SK-N-SH (cell line): Measurements from ENCODE around the gene KRT32. TPM values are rescaled to one million over a fixed set of nuclear protein-coding genes. Genes with fewer than 3 reads are reported as not detected.

Experiments
- CTCF ChIA-PET: fragments of 300-600, 350-600 bp; formaldehyde crosslinking; extraction: SDS; loops from one replicate; lab custom pipeline; 2021; lab: Yijun Ruan, JAX
- POLR2A ChIA-PET: fragments of 350-600 bp; sonication (Branson Sonifier 250); formaldehyde crosslinking; extraction: SDS; loops from one replicate; lab custom pipeline; 2020; ENCODE audit warnings: antibody characterized with exemption, inconsistent platforms; lab: Yijun Ruan, JAX
- DNase-seq: peaks from one replicate; pipeline ENCODE4 v3.0.0; 2012
- H2AFZ ChIP-seq: fragments of 200-600 bp; sonication (generic); 2 replicates; pipeline ENCODE4 v1.8.1; 2016; ENCODE audit warnings: antibody characterized with exemption, mild to moderate bottlenecking, low read depth
- H3F3A ChIP-seq: fragments of 200-600 bp; sonication (generic); replicated peaks from 2 replicates; pipeline ENCODE3; 2016; ENCODE audit warnings: antibody characterized with exemption, mild to moderate bottlenecking; ENCODE audit not compliant: insufficient read depth
- H3K27ac ChIP-seq, 2 experiments: fragments of 200-500 bp in 1 of 2; fragments of 200-600 bp in 1 of 2; sonication (Bioruptor generic) in 1 of 2; sonication (generic), shearing (Covaris generic) in 1 of 2; 2 replicates each; pipeline versions ENCODE4 v1.5.1 to v1.6.1; 2014 to 2016; ENCODE audit warnings: low read depth in 2 of 2, inconsistent platforms in 1 of 2, low read length in 1 of 2, mild to moderate bottlenecking in 1 of 2, mixed read lengths in 1 of 2
- H3K27me3 ChIP-seq: fragments of 200-600 bp; sonication (generic), shearing (Covaris generic); 2 replicates; pipeline ENCODE4 v1.6.1; 2016; ENCODE audit warnings: mixed run types; ENCODE audit not compliant: insufficient read depth
- H3K36me3 ChIP-seq, 2 experiments: fragments of 200-500 bp in 1 of 2; fragments of 200-600 bp in 1 of 2; sonication (Bioruptor generic) in 1 of 2; sonication (generic) in 1 of 2; replicated peaks in 1 of 2; 2 replicates each; pipeline versions ENCODE3 to v1.5.1; 2014 to 2016; ENCODE audit warnings: low read length in 1 of 2, mild to moderate bottlenecking in 1 of 2; ENCODE audit not compliant: insufficient read depth in 2 of 2, control insufficient read depth in 1 of 2
- H3K4me1 ChIP-seq, 2 experiments: fragments of 200-500 bp in 1 of 2; fragments of 200-600 bp in 1 of 2; sonication (Bioruptor generic) in 1 of 2; sonication (generic), shearing (Covaris generic) in 1 of 2; 2 replicates each; pipeline versions ENCODE4 v1.5.1 to v1.6.1; 2014 to 2016; ENCODE audit warnings: low read depth in 1 of 2, low read length in 1 of 2, mixed run types in 1 of 2; ENCODE audit not compliant: insufficient read depth in 2 of 2, control insufficient read depth in 1 of 2
- H3K4me2 ChIP-seq: fragments of 200-600 bp; sonication (generic), shearing (Covaris generic); 2 replicates; pipeline ENCODE4 v1.6.1; 2017; ENCODE audit warnings: mixed run types
- H3K4me3 ChIP-seq, 2 experiments: fragments of 200-500 bp in 1 of 2; fragments of 200-600 bp in 1 of 2; sonication (Bioruptor generic) in 1 of 2; sonication (generic), shearing (Covaris generic) in 1 of 2; 2 replicates each; pipeline versions ENCODE4 v1.5.1 to v1.8.1; 2014 to 2016; ENCODE audit warnings: low read depth in 2 of 2, inconsistent platforms in 1 of 2, low read length in 1 of 2, mild to moderate bottlenecking in 1 of 2, mixed read lengths in 1 of 2, moderate library complexity in 1 of 2
- H3K79me2 ChIP-seq: fragments of 200-600 bp; sonication (generic); 2 replicates; pipeline ENCODE4 v1.8.1; 2017; ENCODE audit warnings: mild to moderate bottlenecking; ENCODE audit not compliant: insufficient read depth
- H3K9ac ChIP-seq: fragments of 200-600 bp; sonication (generic); 2 replicates; pipeline ENCODE4 v1.6.1; 2017; ENCODE audit warnings: mixed run types
- H3K9me2 ChIP-seq: fragments of 200-600 bp; sonication (generic); 2 replicates; pipeline ENCODE4 v1.6.1; 2017; ENCODE audit warnings: mixed run types
- H3K9me3 ChIP-seq: fragments of 200-600 bp; sonication (generic); 2 replicates; pipeline ENCODE4 v1.6.1; 2017; ENCODE audit warnings: mixed run types, mild to moderate bottlenecking, moderate library complexity
- H4K20me1 ChIP-seq: fragments of 200-600 bp; sonication (generic); 2 replicates; pipeline ENCODE4 v1.6.1; 2017; ENCODE audit warnings: mild to moderate bottlenecking, mixed run types; ENCODE audit not compliant: insufficient read depth
- CTCF ChIP-seq: fragments of 200-600 bp; sonication (generic); IDR thresholded peaks from 2 replicates; pipeline ENCODE4 v1.6.1; 2017; ENCODE audit warnings: antibody characterized with exemption, mild to moderate bottlenecking, moderate library complexity
- ELF1 ChIP-seq: IDR thresholded peaks from 2 replicates; pipeline ENCODE4 v1.4.0; 2012
- EZH2phosphoT487 ChIP-seq: fragments of 200-600 bp; sonication (generic); IDR thresholded peaks from 2 replicates; pipeline ENCODE4 v1.6.1; 2017; ENCODE audit warnings: low read depth, mixed run types, mild to moderate bottlenecking, antibody characterized with exemption, moderate library complexity, borderline replicate concordance
- FOSL2 ChIP-seq: IDR thresholded peaks from 2 replicates; pipeline ENCODE4 v1.4.0; 2012; ENCODE audit warnings: low read depth, mild to moderate bottlenecking, moderate library complexity, borderline replicate concordance
- GABPA ChIP-seq: IDR thresholded peaks from 2 replicates; pipeline ENCODE4 v1.4.0; 2012; ENCODE audit warnings: low read depth, mild to moderate bottlenecking
- IRF3 ChIP-seq: fragments of 150-350 bp; IDR thresholded peaks from 2 replicates; pipeline ENCODE4 v1.6.1; 2016; ENCODE audit warnings: mild to moderate bottlenecking, low read depth, low read length
- NFIC ChIP-seq: IDR thresholded peaks from 2 replicates; pipeline ENCODE4 v1.4.0; 2012; ENCODE audit warnings: borderline replicate concordance
- POLR2AphosphoS5 ChIP-seq: IDR thresholded peaks from 2 replicates; pipeline ENCODE4 v1.6.1; 2012; ENCODE audit warnings: low read depth, low read length
- RAD21 ChIP-seq: IDR thresholded peaks from 2 replicates; pipeline ENCODE4 v1.6.1; 2012; ENCODE audit warnings: mild to moderate bottlenecking, low read length
- REST ChIP-seq: IDR thresholded peaks from 2 replicates; pipeline ENCODE4 v1.6.1; 2012; ENCODE audit warnings: mild to moderate bottlenecking, low read depth, low read length, moderate library complexity
- TCF12 ChIP-seq: IDR thresholded peaks from 2 replicates; pipeline ENCODE4 v1.4.0; 2012
- YY1 ChIP-seq: IDR thresholded peaks from 2 replicates; pipeline ENCODE4 v1.4.0; 2012; ENCODE audit warnings: low read depth, mild to moderate bottlenecking
- WGBS: methylation state at CpG from one replicate; pipeline ENCODE4 v1.1.6; 2017; ENCODE audit warnings: low lambda C conversion rate; 5-methylcytosine and 5-hydroxymethylcytosine counted together
- polyA plus RNA-seq, 3 experiments: library from polyadenylated mRNA; depleted of rRNA; stranded (reverse); fragments of >200 nt; gene quantifications; 2 replicates each; pipeline ENCODE4 v1.2.3, GENCODE V29; 2012

KRT32 gene
- polyA plus RNA-seq, 1 of the 3 experiments (the other 2 are of a cell fraction) = not detected

GRCh38 chr17:41462705-41463104, 4.5 kb downstream of the KRT32 start:
- no peak overlapping the region for H3K9ac ChIP-seq
- DNase-seq = no peak
- H3K36me3 ChIP-seq = no peaks in the 10 kb centered on the region
- H2AFZ ChIP-seq = no peak overlapping the region
- no peak overlapping the region for H3K4me3 ChIP-seq
- no peaks in the 10 kb centered on the region for H3K79me2 ChIP-seq
- peaks cover 11 to 17% of the 10 kb centered on the region in 2 experiments; a peak in 2 of 4 replicates for H3K4me1 ChIP-seq
- WGBS = 81% methylated on average over 14 of the region's 15 CpGs
- H3K4me2 ChIP-seq = no peak overlapping the region
- no peaks in the 10 kb centered on the region for H3K27me3 ChIP-seq
- H3K9me2 ChIP-seq = no peaks in the 10 kb centered on the region
- H4K20me1 ChIP-seq = no peaks in the 10 kb centered on the region
- no peaks in the 10 kb centered on the region for H3K9me3 ChIP-seq
- POLR2A ChIA-PET = no interaction called here
- no peak for TF ChIP-seq GABPA
- TF ChIP-seq CTCF = no peak
- TF ChIP-seq RAD21 = no peak
- TF ChIP-seq ELF1 = no peak
- TF ChIP-seq TCF12 = no peak
- TF ChIP-seq FOSL2 = no peak
- TF ChIP-seq EZH2phosphoT487 = no peak
- TF ChIP-seq IRF3 = no peak
- TF ChIP-seq NFIC = no peak
- no peak for TF ChIP-seq POLR2AphosphoS5
- no peak for TF ChIP-seq REST
- CTCF ChIA-PET = interaction anchor here (1.9 kb wide), 1 partner anchor 186 kb away, joined by 5 read pairs; no protein-coding TSS in a partner anchor
- no peaks in the 10 kb centered on the region for H3F3A ChIP-seq
- H3K27ac ChIP-seq = no peak overlapping the region

GRCh38 chr17:41457676-41458075, 9.5 kb downstream of the KRT32 start:
- 32% methylated on average over 4 of the region's 4 CpGs for WGBS

More at GRCh38 chr17:41457676-41458075, 9.5 kb downstream of the KRT32 start:
- Histone ChIP-seq H2AFZ (no peak overlapping the region), H3K4me2 (no peak overlapping the region), H3K27ac (no peak overlapping the region), H4K20me1 (no peaks in the 10 kb centered on the region), H3K36me3 (no peaks in the 10 kb centered on the region), H3K9me3 (no peaks in the 10 kb centered on the region), H3K79me2 (no peaks in the 10 kb centered on the region), H3F3A (no peaks in the 10 kb centered on the region), H3K4me1 (peaks cover 0 to 6% of the 10 kb centered on the region in 2 experiments; a peak in 1 of 4 replicates), H3K9ac (no peak overlapping the region), H3K27me3 (no peaks in the 10 kb centered on the region), H3K9me2 (no peaks in the 10 kb centered on the region), H3K4me3 (no peak overlapping the region)
- ChIA-PET CTCF (interaction anchor here (1.5 to 2.9 kb wide), 2 partner anchors 30 to 91 kb away, joined by 6 to 16 read pairs; no protein-coding TSS in a partner anchor), POLR2A (no interaction called here)
- no peak for DNase-seq
- TF ChIP-seq YY1 = no peak
- TF ChIP-seq FOSL2 = no peak
- TF ChIP-seq POLR2AphosphoS5 = no peak
